Stimulated activated CD8-positive, alpha-beta memory T cell treated with anti-CD3 and anti-CD28 coated beads, Interleukin-15, amount 100 ng/mL, for 1 hour (primary cell): ENCODE results near the gene SLC39A11.
A peak's percentile ranks its signal among the peaks of the same experiment; 100 is the strongest.
"Not testable (repeated sequence)": the region's sequence is repeated elsewhere in the genome, so short reads cannot be mapped to it uniquely, and the experiment has no call there.

Experiments
- DNase-seq: peaks from one replicate; pipeline ENCODE4 v3.0.0-alpha.2; 2020; ENCODE audit warnings: low read depth

Gene SLC39A11

GRCh38 chr17:72656130-72656763 lies 436.2 kb downstream of the SLC39A11 start:
- DNase-seq: no peak

DNA sequence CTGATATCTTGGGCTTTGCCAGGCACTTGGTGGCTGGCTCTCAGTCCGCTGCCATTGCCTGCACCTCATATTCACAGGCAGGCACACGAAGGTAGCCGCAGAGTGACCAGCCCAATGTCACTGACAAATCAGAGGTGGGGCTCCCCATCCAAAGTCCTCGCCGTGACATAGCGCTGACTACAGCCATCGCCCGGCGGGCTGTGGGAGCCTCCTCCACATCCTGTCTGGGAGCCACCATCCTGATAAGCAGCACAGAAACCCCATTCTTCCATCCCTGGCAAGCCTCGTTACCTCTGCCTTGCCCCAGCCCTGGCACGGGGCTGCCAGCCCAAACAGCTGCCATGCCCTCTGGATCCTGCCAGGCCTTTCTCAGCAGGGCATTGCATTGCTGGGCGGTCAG lies 437.8 kb downstream of the SLC39A11 start:
- no peak for DNase-seq

DNA sequence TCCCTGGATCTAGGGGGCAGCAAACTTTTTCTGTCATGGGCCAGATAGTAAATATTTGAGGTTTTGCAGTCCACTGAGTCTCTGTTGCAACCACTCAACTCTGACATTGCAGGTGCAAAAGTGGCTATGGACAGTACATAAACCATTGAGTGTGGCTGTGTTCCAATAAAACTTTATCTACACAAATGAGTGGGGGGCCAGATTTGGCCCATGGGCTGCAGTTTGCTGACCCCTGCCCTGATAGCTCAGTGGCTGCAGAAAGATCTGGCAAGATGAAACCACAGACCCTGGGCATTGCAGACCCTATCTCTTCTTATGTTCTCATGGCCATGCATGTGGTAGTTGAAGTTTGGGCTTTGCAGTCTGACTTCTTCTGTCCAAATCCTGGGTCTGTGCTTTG lies 440.5 kb downstream of the SLC39A11 start:
- DNase-seq: no peak

DNA sequence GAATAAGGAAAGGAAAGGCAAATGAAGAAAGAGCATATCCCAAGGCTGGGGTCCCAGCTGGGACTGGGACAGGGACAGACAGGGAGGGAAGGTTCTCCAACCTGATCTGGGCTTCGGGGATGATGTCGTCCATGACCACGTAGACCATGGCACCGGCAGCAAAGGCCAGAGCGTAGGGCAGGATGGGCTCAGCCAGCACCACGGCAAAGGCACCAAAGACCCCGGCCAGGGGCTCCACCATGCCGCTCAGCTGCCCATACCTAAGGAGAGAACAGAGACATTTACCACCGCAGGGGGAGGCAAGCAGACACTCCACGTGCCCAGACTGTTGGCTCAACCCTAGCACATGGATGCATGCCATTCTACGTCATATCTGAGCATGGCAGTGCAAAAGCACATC lies 443.8 kb downstream of the SLC39A11 start:
- no peak for DNase-seq

DNA sequence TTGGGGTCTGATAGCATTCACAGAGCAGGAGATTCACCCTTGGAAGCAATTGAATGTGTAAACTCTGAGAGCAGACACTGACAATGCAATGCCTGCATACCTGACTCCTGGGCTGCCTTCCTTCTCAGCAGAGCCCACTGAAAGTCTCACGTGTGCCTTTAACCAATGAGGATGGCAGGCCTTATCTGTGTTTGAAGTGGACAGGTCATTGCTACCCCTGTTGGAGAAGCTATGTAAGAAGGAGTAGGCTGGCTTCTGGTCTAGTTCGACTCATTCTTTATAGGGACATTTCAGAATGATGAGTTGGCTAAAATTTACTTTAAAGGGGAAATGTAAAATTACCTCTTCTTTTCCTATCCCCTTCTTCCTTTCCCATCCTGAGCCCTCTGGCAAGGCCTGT lies 446.3 kb downstream of the SLC39A11 start:
- no peak for DNase-seq

GRCh38 chr17:72644492-72644891 lies 448.0 kb downstream of the SLC39A11 start:
- DNase-seq: no peak

DNA sequence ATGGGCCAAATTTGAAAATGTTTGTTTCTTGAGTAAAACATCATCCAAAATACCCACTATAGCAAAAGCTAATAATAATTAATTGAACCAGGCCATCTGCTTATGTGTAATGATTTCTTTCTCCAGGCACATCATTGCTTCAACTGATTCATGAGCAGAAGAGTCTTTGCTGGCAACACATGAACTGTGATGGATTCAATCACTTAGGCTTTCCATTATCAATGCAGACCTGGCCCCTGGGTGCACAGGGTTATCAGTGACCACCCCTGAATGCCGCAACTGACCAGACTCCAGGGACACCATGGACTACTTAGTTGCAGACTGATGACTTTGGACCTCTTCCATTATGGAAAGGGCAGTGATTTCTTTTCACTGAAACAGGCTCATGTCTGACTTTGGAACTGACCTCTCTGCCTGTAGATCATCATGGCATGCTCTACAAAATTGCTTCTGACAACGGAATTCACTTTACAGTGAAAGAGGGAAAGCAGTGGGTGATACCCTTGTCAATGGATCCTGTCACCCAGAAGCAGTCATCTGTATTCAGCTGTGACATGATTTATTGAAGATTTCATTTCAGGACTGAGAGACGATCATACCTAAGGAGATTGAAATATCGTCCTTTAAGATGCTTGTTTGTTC lies 448.8 kb downstream of the SLC39A11 start:
- DNase-seq: no peak

DNA sequence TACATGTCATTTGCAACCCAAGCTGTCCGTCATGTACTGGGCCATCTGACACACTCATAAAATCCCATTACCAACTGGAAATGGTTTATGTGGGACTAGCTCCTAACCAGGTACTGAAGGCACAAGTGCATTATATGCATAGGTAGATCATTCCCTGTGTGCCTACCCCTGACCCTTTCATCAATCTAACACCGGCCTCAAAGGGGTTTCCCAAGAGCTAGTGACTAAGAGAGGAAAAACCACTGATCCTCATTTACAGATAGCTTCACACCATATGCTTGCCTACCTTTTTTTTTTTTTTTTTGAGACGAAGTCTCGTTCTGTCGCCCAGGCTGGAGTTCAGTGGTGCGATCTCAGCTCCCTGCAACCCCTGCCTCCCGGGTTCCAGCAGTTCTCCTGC lies 449.8 kb downstream of the SLC39A11 start:
- no peak for DNase-seq

GRCh38 chr17:72640415-72641165 lies 451.9 kb downstream of the SLC39A11 start:
- no peak for DNase-seq

GRCh38 chr17:72639711-72640110 lies 452.8 kb downstream of the SLC39A11 start:
- no peak for DNase-seq

- DNase-seq: not testable (repeated sequence)
Measured at GRCh38 chr17:72638932-72639331, 453.6 kb downstream of the SLC39A11 start.

- DNase-seq: no peak
Measured at GRCh38 chr17:72635034-72635635, 457.4 kb downstream of the SLC39A11 start.

- DNase-seq: no peak
Measured at GRCh38 chr17:72634621-72635020, 457.9 kb downstream of the SLC39A11 start.

- DNase-seq: no peak
Measured at GRCh38 chr17:72631949-72632684, 460.4 kb downstream of the SLC39A11 start.

- DNase-seq: no peak
Measured at GRCh38 chr17:72631568-72631948, 460.9 kb downstream of the SLC39A11 start.

DNA sequence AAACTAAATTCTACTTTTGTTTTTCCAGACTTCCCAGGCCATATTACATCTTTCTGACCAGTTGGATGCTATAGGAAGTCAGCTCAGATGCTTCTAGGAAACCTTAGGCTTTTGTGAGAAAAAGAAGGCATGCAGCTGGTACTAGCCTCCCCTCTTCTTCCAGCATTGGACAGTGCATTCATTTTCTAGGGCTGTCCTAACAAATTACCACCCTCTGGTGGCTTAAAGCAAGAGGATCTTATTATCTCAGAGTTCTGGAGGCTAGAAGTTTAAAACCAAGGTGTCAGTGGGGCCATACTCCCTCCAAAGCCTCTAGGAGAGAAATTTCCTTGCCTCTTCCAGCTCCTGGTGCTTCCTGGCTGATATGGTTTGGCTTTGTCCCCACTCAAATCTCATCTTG lies 467.8 kb downstream of the SLC39A11 start:
- no peak for DNase-seq

DNA sequence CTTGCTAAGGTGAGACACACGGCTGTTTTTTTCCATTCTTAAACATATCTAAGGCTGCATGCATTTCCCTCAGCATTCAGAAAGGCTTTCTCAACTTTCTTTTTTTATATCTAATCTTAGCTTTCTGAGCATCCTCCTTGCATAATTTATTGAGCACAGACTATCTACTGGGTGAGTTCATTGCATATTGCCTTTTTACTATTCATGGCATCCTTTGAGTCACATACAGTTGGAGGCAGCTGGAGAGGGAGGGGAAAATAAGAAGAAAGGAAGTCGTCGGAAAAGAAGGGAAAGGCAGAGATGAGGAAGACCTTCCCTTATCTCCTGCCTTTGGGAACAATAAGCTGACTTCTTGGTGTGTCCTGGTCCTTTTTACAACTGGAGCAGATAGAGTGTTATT lies 468.3 kb downstream of the SLC39A11 start:
- DNase-seq: no peak

GRCh38 chr17:72622661-72623433 lies 469.6 kb downstream of the SLC39A11 start:
- DNase-seq: no peak

DNA sequence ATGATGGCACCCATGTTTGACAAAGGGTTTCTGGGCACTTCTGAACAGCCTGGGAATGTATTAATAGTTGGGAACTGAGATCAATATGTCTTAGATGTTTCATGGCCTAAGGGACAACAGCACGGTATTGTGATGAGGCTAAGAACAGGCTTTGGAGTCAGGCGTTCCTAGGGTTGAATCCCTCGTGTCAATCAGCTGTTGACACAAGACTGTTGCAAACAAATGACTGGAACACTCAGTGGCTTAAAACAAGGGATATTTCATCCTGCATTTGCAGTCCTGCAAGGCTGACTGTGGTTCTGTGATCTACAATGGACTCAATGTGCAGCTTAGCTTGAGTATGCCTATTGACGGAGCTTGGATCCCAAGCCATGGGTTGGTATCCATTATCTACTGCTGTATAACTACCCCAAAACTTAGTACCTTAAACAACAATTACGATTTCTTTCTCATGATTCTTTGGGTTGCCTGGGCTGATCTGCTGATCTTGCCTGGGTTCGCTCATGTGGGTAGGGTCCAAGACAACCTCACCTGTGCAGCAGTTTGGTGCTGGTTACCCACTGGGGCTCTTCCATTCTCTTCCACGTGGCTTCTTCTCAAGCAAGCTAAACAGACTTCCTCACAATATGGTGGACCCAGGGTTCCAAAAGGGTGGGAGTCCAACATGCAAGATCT lies 472.4 kb downstream of the SLC39A11 start:
- no peak for DNase-seq

DNA sequence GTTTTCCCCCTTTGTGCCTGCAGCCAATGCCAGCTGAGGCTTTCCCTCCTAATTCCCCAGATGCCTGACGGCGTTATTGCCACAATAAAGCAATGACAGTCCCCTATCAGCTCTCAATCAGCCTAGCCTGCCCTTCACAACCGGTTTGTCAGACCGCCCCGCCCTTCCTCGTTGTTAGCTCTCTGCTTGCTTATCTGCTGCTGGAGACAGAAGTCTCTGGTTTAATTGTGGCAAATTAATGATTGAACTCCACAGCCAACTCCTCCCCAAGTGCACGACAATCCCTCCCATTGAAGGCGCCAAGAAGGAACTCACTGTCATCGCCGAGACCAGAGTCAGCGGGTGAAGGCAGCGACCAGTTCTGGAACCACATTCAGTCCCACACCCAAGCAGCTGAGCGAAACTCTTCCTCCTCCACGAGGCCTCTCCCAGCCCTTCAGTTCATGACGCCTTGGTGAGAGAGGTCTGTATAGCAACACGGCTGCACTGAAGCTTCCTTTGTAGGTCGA lies 474.4 kb downstream of the SLC39A11 start:
- peak; percentile 6 for DNase-seq

- DNase-seq: no peak
Measured at GRCh38 chr17:72617557-72617956, 474.9 kb downstream of the SLC39A11 start.
